Activated CD4-positive, alpha-beta T cell treated with anti-CD3 and anti-CD28 coated beads, Interleukin-2, Interleukin-6, amounts not matched to agents 100 ng/mL and 50 ng/mL, durations not matched to agents 16 hours and 8 hours (primary cell): ENCODE data around the gene FAM89A.

Experiments used
- DNase-seq: peaks from one replicate; pipeline ENCODE4 v3.0.0-alpha.2; 2020

FAM89A gene

GRCh38 chr1:231040019-231040799, at the start of gene FAM89A:
TSS of gene FAM89A (minus strand) at chr1:231040254. CDS start at chr1:231040211, 43 bp downstream.
- DNase-seq: peak; percentile 75

GRCh38 chr1:231084353-231084752, 44.3 kb upstream of the FAM89A start:
- no peak for DNase-seq

- no peak for DNase-seq
Observed at GRCh38 chr1:231079163-231079562, 39.1 kb upstream of the FAM89A start.

GRCh38 chr1:231078250-231078649, 38.2 kb upstream of the FAM89A start:
- DNase-seq: no peak

- no peak for DNase-seq
Observed at GRCh38 chr1:231076802-231077201, 36.7 kb upstream of the FAM89A start.

- DNase-seq: no peak
Observed at GRCh38 chr1:231075497-231075896, 35.4 kb upstream of the FAM89A start.

GRCh38 chr1:231075020-231075419, 35.0 kb upstream of the FAM89A start:
- no peak for DNase-seq

- no peak for DNase-seq
Observed at GRCh38 chr1:231074046-231074445, 34.0 kb upstream of the FAM89A start.

GRCh38 chr1:231073331-231073730, 33.3 kb upstream of the FAM89A start:
- DNase-seq: no peak

GRCh38 chr1:231072502-231073094, 32.5 kb upstream of the FAM89A start:
- DNase-seq: no peak

- DNase-seq: no peak
Observed at GRCh38 chr1:231072041-231072440, 32.0 kb upstream of the FAM89A start.

- no peak for DNase-seq
Observed at GRCh38 chr1:231070758-231071444, 30.8 kb upstream of the FAM89A start.

GRCh38 chr1:231069333-231069732, 29.3 kb upstream of the FAM89A start:
- no peak for DNase-seq

- no peak for DNase-seq
Observed at GRCh38 chr1:231068762-231069161, 28.7 kb upstream of the FAM89A start.

- DNase-seq: no peak
Observed at GRCh38 chr1:231065510-231066241, 25.6 kb upstream of the FAM89A start.

GRCh38 chr1:231064418-231064817, 24.4 kb upstream of the FAM89A start:
- no peak for DNase-seq

GRCh38 chr1:231063331-231063730, 23.3 kb upstream of the FAM89A start:
- no peak for DNase-seq

GRCh38 chr1:231062500-231063270, 22.6 kb upstream of the FAM89A start:
- no peak for DNase-seq

GRCh38 chr1:231059566-231060193, 19.6 kb upstream of the FAM89A start:
- DNase-seq: no peak

- DNase-seq: no peak
Observed at GRCh38 chr1:231058416-231059109, 18.5 kb upstream of the FAM89A start.

- DNase-seq: no peak
Observed at GRCh38 chr1:231057410-231057809, 17.4 kb upstream of the FAM89A start.
